ENCODE data around the gene CCDC82.

The CCDC82 gene

GRCh38 chr11:96342014-96342960 lies 47.4 kb downstream of the CCDC82 start:
- no peak for DNase-seq (ENCODE audit: low read depth)
- H3K4me3 ChIP-seq (ENCODE audit: low read length), result peak overlapping the region; percentile 63
- no peak for TF ChIP-seq CTCF (conservative IDR thresholded peaks at IDR 0.05; ENCODE audit: low read length)

- peak; percentile 56 for DNase-seq (ENCODE audit: low read depth)
- TF ChIP-seq CTCF (conservative IDR thresholded peaks at IDR 0.05; ENCODE audit: low read length), result peak; percentile 53
- H3K4me3 ChIP-seq (ENCODE audit: low read length), result peak overlapping the region; percentile 63
Measured at GRCh38 chr11:96341211-96342013, 48.3 kb downstream of the CCDC82 start.

- no peak for TF ChIP-seq CTCF (conservative IDR thresholded peaks at IDR 0.05; ENCODE audit: low read length)
- peak overlapping the region; percentile 63 for H3K4me3 ChIP-seq (ENCODE audit: low read length)
- DNase-seq (ENCODE audit: low read depth), result peak; percentile 57
Measured at GRCh38 chr11:96340555-96340885, 49.2 kb downstream of the CCDC82 start.

- peak; percentile 38 for DNase-seq (ENCODE audit: low read depth)
- TF ChIP-seq CTCF (conservative IDR thresholded peaks at IDR 0.05; ENCODE audit: low read length), result no peak
- H3K4me3 ChIP-seq (ENCODE audit: low read length), result peak overlapping the region; percentile 63
Measured at GRCh38 chr11:96339706-96340554, 49.8 kb downstream of the CCDC82 start.

- no peak for TF ChIP-seq CTCF (conservative IDR thresholded peaks at IDR 0.05; ENCODE audit: low read length)
- H3K4me3 ChIP-seq (ENCODE audit: low read length), result peak overlapping the region; percentile 63
- DNase-seq (ENCODE audit: low read depth), result peak; percentile 43
Measured at GRCh38 chr11:96338910-96339705, 50.6 kb downstream of the CCDC82 start.
